ENCODE results near the gene CDCA3. TPM values are rescaled to one million over a fixed set of nuclear protein-coding genes. Genes with fewer than 3 reads are reported as not detected.
"Not testable (repeated sequence)": the region's sequence is repeated elsewhere in the genome, so short reads cannot be mapped to it uniquely, and the experiment has no call there.

Gene CDCA3
- total RNA-seq, 1 experiment from 2014 or later, result 61.8 TPM

GRCh38 chr12:6866163-6866919 is 15.3 kb upstream of the CDCA3 start:
- Mint-ChIP-seq H3K36me3 (peaks cover 64% of the 10 kb centered on the region), H3K4me1 (peaks cover 50% of the 10 kb centered on the region), H3K9me3 (no peaks in the 10 kb centered on the region), H3K27ac (peak overlapping the region; percentile 68), H3K27me3 (ENCODE audit: low read depth) (no peaks in the 10 kb centered on the region), H3K4me3 (peak overlapping the region; percentile 89)
- no peak; the same call in 1 of the 2 replicates for ATAC-seq
- TF ChIP-seq ZNF232 (CRISPR knock-in tag; IDR thresholded peaks at IDR 0.05) (no peak), MXD4 (CRISPR knock-in tag; IDR thresholded peaks at IDR 0.05; ENCODE audit: borderline replicate concordance) (no peak), ETV6 (CRISPR knock-in tag; IDR thresholded peaks at IDR 0.05) (no peak), ATF6 (CRISPR knock-in tag; IDR thresholded peaks at IDR 0.05) (no peak), SMAD4 (CRISPR knock-in tag; IDR thresholded peaks at IDR 0.05) (no peak), AFF4 (CRISPR knock-in tag; IDR thresholded peaks at IDR 0.05; ENCODE audit: borderline replicate concordance) (no peak), FOXK1 (CRISPR knock-in tag; IDR thresholded peaks at IDR 0.05) (no peak), HMGA2 (CRISPR knock-in tag; IDR thresholded peaks at IDR 0.05) (no peak), IRF1 (CRISPR knock-in tag; IDR thresholded peaks at IDR 0.05) (no peak), ATF1 (CRISPR knock-in tag; IDR thresholded peaks at IDR 0.05) (no peak), USF2 (CRISPR knock-in tag; IDR thresholded peaks at IDR 0.05) (no peak), GTF2I (CRISPR knock-in tag; conservative IDR thresholded peaks at IDR 0.05) (no peak), NFYB (CRISPR knock-in tag; conservative IDR thresholded peaks at IDR 0.05; ENCODE audit: low read depth) (no peak), NR1H2 (CRISPR knock-in tag; IDR thresholded peaks at IDR 0.05) (no peak)
- peak; percentile 56 for DNase-seq (ENCODE audit: low spot score)
- CTCF ChIA-PET, result interaction anchor here (0.7 to 8.5 kb wide), 6 partner anchors 13 to 182 kb away, joined by 3 to 181 read pairs (median 4); partner anchors contain the start of genes CDCA3 and USP5
- POLR2A ChIA-PET, result interaction anchor here (0.7 to 4.3 kb wide), 7 partner anchors 14 to 177 kb away, joined by 3 to 33 read pairs (median 3); partner anchors contain the start of genes C12orf57, CDCA3, RNU7-1 and USP5

- ChIA-PET CTCF (interaction anchor here (1.3 to 8.5 kb wide), 3 partner anchors 12 to 60 kb away, joined by 5 to 181 read pairs (median 57); partner anchors contain the start of genes CDCA3 and USP5), POLR2A (interaction anchor here (1.3 to 1.4 kb wide), 2 partner anchors 14 to 176 kb away, joined by 3 read pairs; partner anchors contain the start of genes CDCA3 and ZNF384)
- H3K27me3 Mint-ChIP-seq (ENCODE audit: low read depth); H3K9me3 Mint-ChIP-seq; ATAC-seq; DNase-seq (ENCODE audit: low spot score): not testable (repeated sequence)
- Mint-ChIP-seq H3K27ac (0 out of 2 replicates have a peak overlapping the region, but pooled peaks have one; percentile 30), H3K4me1 (peaks cover 40% of the 10 kb centered on the region), H3K36me3 (peaks cover 66% of the 10 kb centered on the region), H3K4me3 (peak overlapping the region; percentile 89; the same call in 1 of the 2 replicates)
Measured at GRCh38 chr12:6865307-6865706, 14.2 kb upstream of the CDCA3 start.
